KMS-11 (cell line): Measurements from ENCODE around the gene CNIH3.

Experiments
- H2AFZ ChIP-seq: fragments of 200-600 bp; sonication (generic); 2 replicates; pipeline ENCODE4 v1.6.1; 2016; ENCODE audit warnings: antibody characterized with exemption, mixed run types, low read depth
- H3K27ac ChIP-seq: fragments of 200-600 bp; sonication (generic); 2 replicates; pipeline ENCODE4 v1.6.1; 2016; ENCODE audit warnings: mild to moderate bottlenecking, mixed run types
- H3K27me3 ChIP-seq: fragments of 200-600 bp; sonication (generic); 2 replicates; pipeline ENCODE4 v1.6.1; 2017; ENCODE audit warnings: mild to moderate bottlenecking, low read depth, mixed run types, moderate library complexity; ENCODE audit not compliant: insufficient read depth
- H3K36me3 ChIP-seq: fragments of 200-600 bp; sonication (generic); 2 replicates; pipeline ENCODE4 v1.6.1; 2017; ENCODE audit warnings: mild to moderate bottlenecking, mixed run types; ENCODE audit not compliant: insufficient read depth
- H3K4me1 ChIP-seq: fragments of 200-600 bp; sonication (generic); 2 replicates; pipeline ENCODE4 v1.6.1; 2016; ENCODE audit warnings: mild to moderate bottlenecking, low read depth, mixed run types; ENCODE audit not compliant: poor library complexity, severe bottlenecking
- H3K4me2 ChIP-seq: fragments of 200-600 bp; sonication (generic); 2 replicates; pipeline ENCODE4 v1.7.0; 2016; ENCODE audit warnings: mild to moderate bottlenecking, mixed run types
- H3K4me3 ChIP-seq: fragments of 200-600 bp; sonication (generic); IDR thresholded peaks from 2 replicates; pipeline ENCODE4 v1.6.1; 2017; ENCODE audit warnings: low read depth, low read length, mixed read lengths; ENCODE audit not compliant: insufficient read depth
- H3K79me2 ChIP-seq: fragments of 200-600 bp; sonication (generic); 2 replicates; pipeline ENCODE4 v1.6.1; 2016; ENCODE audit warnings: low read depth, mixed run types; ENCODE audit not compliant: insufficient read depth
- H3K9ac ChIP-seq: fragments of 200-600 bp; sonication (generic); 2 replicates; pipeline ENCODE4 v1.6.1; 2016; ENCODE audit warnings: mild to moderate bottlenecking, mixed run types
- H4K20me1 ChIP-seq: fragments of 200-600 bp; sonication (generic); 2 replicates; pipeline ENCODE4 v1.6.1; 2016; ENCODE audit warnings: mild to moderate bottlenecking, mixed run types; ENCODE audit not compliant: insufficient read depth
- CTCF ChIP-seq: fragments of 200-600 bp; sonication (generic); conservative IDR thresholded peaks from 2 replicates; pipeline ENCODE4 v1.6.1; 2017; ENCODE audit warnings: low read depth, mild to moderate bottlenecking, antibody characterized with exemption, low read length, moderate library complexity, mixed read lengths

Gene CNIH3

GRCh38 chr1:224731633-224732032 is 115.5 kb downstream of the CNIH3 start:
- Histone ChIP-seq H2AFZ (no peak overlapping the region), H3K27me3 (no peaks in the 10 kb centered on the region), H3K4me1 (peaks cover 6% of the 10 kb centered on the region), H3K4me3 (no peak overlapping the region), H3K9ac (no peak overlapping the region), H4K20me1 (no peaks in the 10 kb centered on the region), H3K79me2 (no peaks in the 10 kb centered on the region), H3K4me2 (no peak overlapping the region), H3K36me3 (no peaks in the 10 kb centered on the region), H3K27ac (no peak overlapping the region)
- TF ChIP-seq CTCF, result no peak

DNA sequence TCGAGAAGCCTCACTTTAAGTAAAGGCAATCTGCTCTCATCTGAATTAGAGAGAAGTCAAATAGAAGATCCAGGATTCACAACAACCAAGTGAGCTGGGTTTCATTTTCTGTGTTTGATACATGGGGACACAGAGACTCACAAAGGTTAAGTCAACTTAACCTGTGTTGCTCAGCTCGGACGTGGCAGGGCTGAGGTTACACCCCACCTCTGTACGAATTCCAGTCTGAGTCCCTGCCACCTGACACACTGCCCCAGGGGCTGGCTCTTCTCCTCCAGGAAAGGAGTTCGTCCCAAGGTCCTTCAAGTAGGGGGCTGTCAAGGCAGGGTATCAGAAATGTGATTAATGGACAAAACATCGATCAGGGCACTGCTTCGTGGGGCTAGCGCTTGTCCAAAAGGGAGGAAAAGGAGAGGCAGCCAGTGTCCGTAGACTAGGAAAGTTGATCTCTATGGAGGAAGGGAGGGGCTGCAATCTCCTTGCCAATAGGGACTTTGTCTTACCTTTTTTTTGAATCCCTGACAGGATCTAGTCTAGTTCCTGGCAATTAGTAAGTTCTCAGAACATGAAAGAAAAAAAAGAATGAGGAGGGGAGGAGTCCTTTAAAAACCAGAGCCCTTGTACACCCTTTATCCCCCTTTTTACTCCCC is 116.4 kb downstream of the CNIH3 start:
- no peak overlapping the region for H3K4me2 ChIP-seq
- H3K4me3 ChIP-seq, result no peak overlapping the region
- H3K79me2 ChIP-seq, result no peaks in the 10 kb centered on the region
- H3K27me3 ChIP-seq, result no peaks in the 10 kb centered on the region
- TF ChIP-seq CTCF, result no peak
- H3K4me1 ChIP-seq, result peaks cover 6% of the 10 kb centered on the region
- no peak overlapping the region for H3K27ac ChIP-seq
- no peaks in the 10 kb centered on the region for H4K20me1 ChIP-seq
- no peak overlapping the region for H2AFZ ChIP-seq
- H3K36me3 ChIP-seq, result no peaks in the 10 kb centered on the region
- H3K9ac ChIP-seq, result no peak overlapping the region

DNA sequence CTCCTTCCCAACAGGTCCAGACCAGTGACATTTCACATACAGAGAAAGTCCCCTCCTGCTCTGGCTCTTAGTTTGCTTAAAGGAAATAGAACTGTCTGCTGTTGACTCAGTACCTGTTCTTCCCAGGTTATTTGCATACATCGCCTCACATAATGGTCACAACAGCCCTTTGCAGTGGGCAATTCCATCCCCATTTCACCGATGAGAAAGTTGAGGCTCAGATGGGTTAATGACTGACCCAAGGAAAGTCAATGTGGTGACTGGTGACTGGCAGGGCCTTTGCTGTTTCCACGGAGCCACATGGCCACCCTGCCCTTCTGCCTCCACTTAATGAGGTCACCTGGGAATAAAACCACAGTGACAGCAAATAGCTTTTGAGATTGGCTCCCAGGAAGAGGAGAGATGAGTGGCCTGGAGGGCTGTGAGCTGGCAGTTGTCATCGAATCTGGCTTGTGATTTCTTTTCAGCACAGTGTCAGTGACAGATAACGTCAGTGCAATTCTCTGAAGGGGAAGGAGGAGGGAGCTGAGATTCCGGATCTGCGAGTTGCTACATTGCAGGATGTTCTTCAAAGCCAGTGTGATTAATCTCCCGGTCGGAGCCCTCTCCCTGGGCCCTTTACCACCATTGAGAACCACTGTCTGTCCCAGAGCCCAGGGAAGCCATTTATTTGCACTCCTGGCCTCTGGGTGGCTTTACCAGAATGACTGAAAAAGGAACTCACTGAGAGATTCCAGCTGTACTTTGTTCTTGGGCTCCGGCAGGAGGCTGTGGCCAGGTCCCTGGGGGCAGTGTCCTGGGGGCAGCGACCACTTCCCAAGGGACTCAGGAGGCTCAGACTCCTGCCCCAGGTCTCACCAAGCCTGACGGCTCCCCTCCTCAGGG is 117.2 kb downstream of the CNIH3 start:
- H2AFZ ChIP-seq, result no peak overlapping the region
- no peaks in the 10 kb centered on the region for H4K20me1 ChIP-seq
- no peak overlapping the region for H3K27ac ChIP-seq
- no peak overlapping the region for H3K4me2 ChIP-seq
- H3K27me3 ChIP-seq, result no peaks in the 10 kb centered on the region
- H3K4me1 ChIP-seq, result peaks cover 14% of the 10 kb centered on the region
- no peaks in the 10 kb centered on the region for H3K79me2 ChIP-seq
- TF ChIP-seq CTCF, result no peak
- H3K4me3 ChIP-seq, result no peak overlapping the region
- no peaks in the 10 kb centered on the region for H3K36me3 ChIP-seq
- H3K9ac ChIP-seq, result no peak overlapping the region

DNA sequence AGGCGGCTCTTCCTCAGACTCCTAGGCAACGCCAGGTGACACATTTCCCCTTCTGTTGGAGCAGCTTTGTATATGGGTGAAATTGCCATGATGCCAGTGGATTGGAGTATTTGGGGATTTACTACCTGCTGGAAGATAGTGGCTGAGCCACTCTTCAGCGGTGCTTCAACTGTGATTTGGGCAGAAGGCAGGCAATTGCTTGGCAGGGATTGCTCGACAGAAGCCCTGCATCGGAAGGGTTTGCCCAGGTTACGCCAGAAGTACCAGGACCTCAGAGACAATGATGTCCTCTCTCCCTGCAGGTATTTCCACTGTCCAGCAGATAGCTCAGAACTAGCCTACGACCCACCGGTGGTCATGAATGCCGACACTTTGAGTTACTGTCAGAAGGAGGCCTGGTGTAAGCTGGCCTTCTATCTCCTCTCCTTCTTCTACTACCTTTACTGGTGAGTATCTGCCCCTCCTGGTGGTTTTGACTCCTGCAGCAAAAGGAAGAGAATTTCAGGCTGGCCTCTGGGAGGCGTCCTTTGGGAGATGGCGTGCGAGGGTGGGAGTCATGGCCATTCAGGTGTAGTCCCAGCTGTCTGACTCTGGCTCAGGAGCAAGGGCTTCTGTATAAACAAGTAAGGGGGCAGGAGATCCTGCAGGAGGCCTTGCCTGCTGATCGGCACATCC is 118.3 kb downstream of the CNIH3 start:
- H3K4me3 ChIP-seq, result no peak overlapping the region
- H2AFZ ChIP-seq, result no peak overlapping the region
- no peak overlapping the region for H3K27ac ChIP-seq
- no peaks in the 10 kb centered on the region for H3K79me2 ChIP-seq
- H3K9ac ChIP-seq, result no peak overlapping the region
- H3K27me3 ChIP-seq, result no peaks in the 10 kb centered on the region
- no peak overlapping the region for H3K4me2 ChIP-seq
- no peak for TF ChIP-seq CTCF
- H4K20me1 ChIP-seq, result no peaks in the 10 kb centered on the region
- H3K4me1 ChIP-seq, result peaks cover 25% of the 10 kb centered on the region
- no peaks in the 10 kb centered on the region for H3K36me3 ChIP-seq
